Testis (tissue), 3 donors: ENCODE measurements around the gene TGIF2. TPM values are rescaled to one million over a fixed set of nuclear protein-coding genes. Genes with fewer than 3 reads are reported as not detected.

ENCODE experiments used
- DNase-seq: peaks from one replicate; pipeline ENCODE4 v3.0.0-alpha.2; 2019
- H3K27ac ChIP-seq, 2 donors: fragments of 200-600 bp; sonication (generic); one replicate each; pipeline ENCODE4 v1.5.1; 2019
- H3K27me3 ChIP-seq: fragments of 200-600 bp; sonication (generic); one replicate; pipeline ENCODE4 v1.5.1; 2019
- H3K36me3 ChIP-seq: fragments of 200-600 bp; sonication (generic); one replicate; pipeline ENCODE4 v1.5.1; 2017; ENCODE audit warnings: low read depth; ENCODE audit errors: missing control alignments
- H3K4me1 ChIP-seq: fragments of 200-600 bp; sonication (generic); one replicate; pipeline ENCODE4 v1.5.1; 2019
- H3K4me3 ChIP-seq, 2 donors: fragments of 200-600 bp; sonication (generic); one replicate each; pipeline ENCODE4 v1.5.1; 2017 to 2019
- H3K9me3 ChIP-seq: fragments of 200-600 bp; sonication (generic); one replicate; pipeline ENCODE4 v1.5.1; 2017
- CTCF ChIP-seq, 3 experiments: fragments of 450-650 bp in 2 of 3; fragments of 200-600 bp in 1 of 3; sonication (generic) in 1 of 3; IDR thresholded peaks; one replicate each; pipeline ENCODE4 v1.5.1; 2016 to 2019; ENCODE audit warnings: antibody characterized with exemption in 3 of 3, mild to moderate bottlenecking in 2 of 3, moderate library complexity in 1 of 3
- POLR2A ChIP-seq: fragments of 450-650 bp; IDR thresholded peaks from one replicate; pipeline ENCODE4 v1.6.1; 2017; ENCODE audit warnings: antibody characterized with exemption, mild to moderate bottlenecking, moderate library complexity
- WGBS, 2 donors: methylation state at CpG; one replicate each; pipeline ENCODE4 v1.1.5; 2018; 5-methylcytosine and 5-hydroxymethylcytosine counted together
- intact Hi-C: fragments of 100-400 bp; cut with DNase I; formaldehyde crosslinking; loops from one replicate; pipeline ENCODE4 v1.15.1; 2023; ENCODE audit warnings: low total_unique reads
- polyA plus RNA-seq: library from polyadenylated mRNA; stranded (reverse); fragments of 350-450 nt; fragmentation: Illumina TruSeq; extraction: RNeasy Lipid Tissue Mini Kit (QIAGEN cat#74804); gene quantifications from one replicate; pipeline ENCODE4 v1.2.3, GENCODE V29; 2014; ENCODE audit warnings: low read depth, low replicate concordance; ENCODE audit not compliant: insufficient read depth
- small RNA-seq, 2 donors: library from RNA; depleted of rRNA; stranded (forward); fragments of <200 nt; gene quantifications; one replicate each; pipeline ENCODE3, GENCODE V24; 2016
- total RNA-seq, 2 donors: library from RNA; depleted of rRNA; stranded (reverse); fragments of >200 nt; gene quantifications; one replicate each; pipeline ENCODE4 v1.2.3, GENCODE V29; 2016

Gene TGIF2
- total and polyA plus RNA-seq, 3 donors from 2014 or later: 24.0 to 37.2 (median 34.3) TPM

GRCh38 chr20:36641506-36641843 lies 68.1 kb downstream of the TGIF2 start:
- TF ChIP-seq POLR2A (no peak), CTCF (IDR thresholded peaks at IDR 0.05) (no peak)
- no peak overlapping the region for H3K4me3 ChIP-seq
- intact Hi-C loops: no loop called here
- H3K4me1 ChIP-seq: no peaks in the 10 kb centered on the region
- H3K36me3 ChIP-seq: no peaks in the 10 kb centered on the region
- 71 to 91% methylated on average over 3 of the region's 3 CpGs for WGBS, 2 donors
- no peak overlapping the region for H3K27ac ChIP-seq
- no peaks in the 10 kb centered on the region for H3K27me3 ChIP-seq
- no peaks in the 10 kb centered on the region for H3K9me3 ChIP-seq
- DNase-seq: no peak

- no peak for TF ChIP-seq CTCF (IDR thresholded peaks at IDR 0.05)
- no peak for DNase-seq
- Histone ChIP-seq H3K9me3 (no peaks in the 10 kb centered on the region), H3K27me3 (no peaks in the 10 kb centered on the region), H3K27ac (no peak overlapping the region), H3K4me1 (no peaks in the 10 kb centered on the region), H3K36me3 (no peaks in the 10 kb centered on the region), H3K4me3 (no peak overlapping the region)
- intact Hi-C loops: no loop called here
- WGBS, 2 donors: 82 to 93% methylated on average over 6 of the region's 6 CpGs
These were observed 68.7 kb downstream of the TGIF2 start for GRCh38 chr20:36642136-36642535.

Small RNA genes lying within 50 kb of the gene (small RNA-seq; reads per million reads assigned to genes)
- gene RF00017: 0 reads per million in 2 donors

Other genes starting within 250 kb of the TGIF2 start
- 100 to 1,000 TPM; 177 to 265 TPM for gene MYL9, start 32.1 kb upstream of the TGIF2 start, total RNA-seq
- 594 TPM for gene MYL9, start 32.1 kb upstream of the TGIF2 start, polyA plus RNA-seq
- gene RAB5IF, start 32.2 kb downstream of the TGIF2 start, total RNA-seq: 10 to 100 TPM; 75.7 to 81.3 TPM
- gene RAB5IF, start 32.2 kb downstream of the TGIF2 start, polyA plus RNA-seq: 93.1 TPM
- gene SLA2, start 72.6 kb downstream of the TGIF2 start, total RNA-seq: under 1 TPM; 0.47 to 0.87 TPM
- gene SLA2, start 72.6 kb downstream of the TGIF2 start, polyA plus RNA-seq: 1.1 TPM
- gene NDRG3, start 172.5 kb downstream of the TGIF2 start, total RNA-seq: 10 to 100 TPM; 65.3 to 70.7 TPM
- 202 TPM for gene NDRG3, start 172.5 kb downstream of the TGIF2 start, polyA plus RNA-seq
- gene DSN1, start 200.2 kb downstream of the TGIF2 start, total RNA-seq: 10 to 100 TPM; 24.6 to 30.2 TPM
- gene DSN1, start 200.2 kb downstream of the TGIF2 start, polyA plus RNA-seq: 38.6 TPM